Measurements from ENCODE around the gene OR4K1.
"Not testable (repeated sequence)": the region's sequence is repeated elsewhere in the genome, so short reads cannot be mapped to it uniquely, and the experiment has no call there.

- not testable (repeated sequence) for TF ChIP-seq CTCF (IDR thresholded peaks at IDR 0.05; ENCODE audit: low read length); EZH2 (IDR thresholded peaks at IDR 0.05; ENCODE audit: borderline replicate concordance, low read length)
These were observed 39.0 kb downstream of the OR4K1 start for GRCh38 chr14:19969735-19970134.

Measured in OCI-LY1 (cell line).